Measurements from ENCODE around the gene SWSAP1. TPM values are rescaled to one million over a fixed set of nuclear protein-coding genes. Genes with fewer than 3 reads are reported as not detected.

Gene SWSAP1
- total RNA-seq, 1 experiment from 2014 or later: 3.0 TPM

GRCh38 chr19:11408591-11408990, 34.1 kb downstream of the SWSAP1 start:
- no peak for TF ChIP-seq SP1 (CRISPR knock-in tag; conservative IDR thresholded peaks at IDR 0.05)
- TF ChIP-seq AR (CRISPR knock-in tag; IDR thresholded peaks at IDR 0.05): no peak
- no peak for TF ChIP-seq JUN (CRISPR knock-in tag; IDR thresholded peaks at IDR 0.05)
- TF ChIP-seq MLX (CRISPR knock-in tag; IDR thresholded peaks at IDR 0.05): no peak
- no peak for TF ChIP-seq MYBL2 (CRISPR knock-in tag; IDR thresholded peaks at IDR 0.05)
- TF ChIP-seq RORB (CRISPR knock-in tag; IDR thresholded peaks at IDR 0.05): no peak
- TF ChIP-seq NR2C2 (CRISPR knock-in tag; IDR thresholded peaks at IDR 0.05): no peak
- TF ChIP-seq FOXK1 (CRISPR knock-in tag; IDR thresholded peaks at IDR 0.05): no peak
- TF ChIP-seq ZNF532 (CRISPR knock-in tag; IDR thresholded peaks at IDR 0.05; ENCODE audit: borderline replicate concordance): no peak
- TF ChIP-seq STAT6 (CRISPR knock-in tag; conservative IDR thresholded peaks at IDR 0.05; ENCODE audit: low read depth): no peak
- no peak for TF ChIP-seq CDX4 (CRISPR knock-in tag; IDR thresholded peaks at IDR 0.05; ENCODE audit: borderline replicate concordance)
- TF ChIP-seq ZMAT4 (CRISPR knock-in tag; IDR thresholded peaks at IDR 0.05): no peak
- TF ChIP-seq ESRRA (CRISPR knock-in tag; IDR thresholded peaks at IDR 0.05; ENCODE audit: borderline replicate concordance): no peak
- no peak for TF ChIP-seq IRF2 (CRISPR knock-in tag; IDR thresholded peaks at IDR 0.05; ENCODE audit: borderline replicate concordance, low read depth)
- no peak for TF ChIP-seq HMGA2 (CRISPR knock-in tag; IDR thresholded peaks at IDR 0.05)
- TF ChIP-seq ARID4B (CRISPR knock-in tag; IDR thresholded peaks at IDR 0.05; ENCODE audit: borderline replicate concordance): no peak
- no peak for TF ChIP-seq TEAD1 (CRISPR knock-in tag; IDR thresholded peaks at IDR 0.05)
- no peak for TF ChIP-seq MXD4 (CRISPR knock-in tag; IDR thresholded peaks at IDR 0.05; ENCODE audit: borderline replicate concordance)
- no peak for TF ChIP-seq TCF7 (CRISPR knock-in tag; IDR thresholded peaks at IDR 0.05; ENCODE audit: low read depth)
- H3K36me3 Mint-ChIP-seq: peaks cover 41% of the 10 kb centered on the region
- no peaks in the 10 kb centered on the region for H3K4me1 Mint-ChIP-seq
- DNase-seq (ENCODE audit: low spot score) (no peak), ATAC-seq (no peak)
- ChIA-PET CTCF (no interaction called here), POLR2A (interaction anchor here (0.7 kb wide), 1 partner anchor 104 kb away, joined by 3 read pairs; no protein-coding TSS in a partner anchor)
- no peak overlapping the region for H3K27ac Mint-ChIP-seq
- no peaks in the 10 kb centered on the region for H3K9me3 Mint-ChIP-seq
- no peaks in the 10 kb centered on the region for H3K27me3 Mint-ChIP-seq (ENCODE audit: low read depth)
- H3K4me3 Mint-ChIP-seq: no peak overlapping the region

Data from WTC11 (cell line).